Melanocyte of skin (primary cell): ENCODE data around the gene IFNA16. TPM values are rescaled to one million over a fixed set of nuclear protein-coding genes. Genes with fewer than 3 reads are reported as not detected.

Experiments
- total RNA-seq, 2 donors: library from RNA; depleted of rRNA; stranded (reverse); fragments of >200 nt; gene quantifications; 2 replicates each; pipeline ENCODE4 v1.2.3, GENCODE V29; 2012

IFNA16 gene
- not detected for total RNA-seq

DNA sequence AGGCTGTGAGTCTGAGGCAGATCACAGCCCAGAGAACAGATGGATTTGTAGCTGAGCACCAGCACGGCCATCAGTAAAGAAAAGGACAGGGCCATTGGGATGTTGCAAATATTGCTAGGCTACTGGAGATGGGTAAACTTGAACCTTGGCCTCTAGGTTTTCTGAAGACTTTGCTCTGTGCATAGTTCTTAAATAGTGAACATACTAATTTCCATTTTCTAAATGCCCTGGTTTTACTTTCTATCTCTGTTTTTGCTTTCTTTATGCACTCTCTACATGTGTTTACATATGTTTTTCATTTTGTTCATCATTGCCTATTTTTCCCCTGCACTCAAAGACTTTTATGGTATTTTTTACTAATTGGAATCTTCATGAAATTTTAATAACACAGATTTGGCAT, at the start of gene IFNA16:
IFNA16 (minus strand) TSS at position 101 of the 400 bp plus-strand sequence; CDS start at position 95, 6 bp downstream.

DNA sequence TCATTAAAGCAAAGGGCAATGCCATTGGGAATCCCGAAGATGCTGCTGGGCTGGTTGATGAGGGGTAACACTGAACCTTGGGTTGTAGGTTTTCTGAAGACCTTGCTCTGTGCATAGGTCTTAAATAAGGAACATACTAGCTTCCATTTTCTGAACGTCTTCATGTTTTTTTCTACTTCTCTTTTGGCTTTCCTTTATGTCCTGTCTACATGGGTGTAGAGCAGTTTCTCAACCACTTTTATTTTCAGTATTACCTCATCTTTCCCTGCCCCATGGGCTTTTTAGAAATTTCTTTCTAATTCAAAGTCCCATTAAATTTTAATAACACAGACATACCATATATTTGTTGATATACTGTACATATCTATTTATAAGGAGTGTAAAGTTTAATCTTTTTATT, 22.8 kb upstream of the IFNA16 start, which contains the start of gene IFNA14:
IFNA14 (minus strand) TSS at position 95 of the 400 bp plus-strand sequence; CDS start at position 25, 70 bp downstream.

DNA sequence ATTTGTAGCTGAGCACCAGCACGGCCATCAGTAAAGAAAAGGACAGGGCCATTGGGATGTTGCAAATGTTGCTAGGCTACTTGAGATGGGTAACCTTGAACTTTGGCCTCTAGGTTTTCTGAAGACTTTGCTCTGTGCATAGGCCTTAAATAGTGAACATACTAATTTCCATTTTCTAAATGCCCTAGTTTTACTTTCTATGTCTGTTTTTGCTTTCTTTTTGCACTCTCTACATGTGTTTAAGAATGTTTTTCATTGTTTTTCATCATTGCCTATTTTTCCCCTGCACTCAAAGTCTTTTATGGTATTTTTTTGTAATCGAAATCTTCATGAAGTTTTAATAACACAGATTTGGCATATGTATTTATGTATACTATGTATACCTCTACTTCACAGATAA, 11.0 kb upstream of the IFNA16 start, which contains the start of gene IFNA17:
IFNA17 (minus strand) TSS at position 101 of the 400 bp plus-strand sequence; CDS start at position 52, 49 bp downstream.

DNA sequence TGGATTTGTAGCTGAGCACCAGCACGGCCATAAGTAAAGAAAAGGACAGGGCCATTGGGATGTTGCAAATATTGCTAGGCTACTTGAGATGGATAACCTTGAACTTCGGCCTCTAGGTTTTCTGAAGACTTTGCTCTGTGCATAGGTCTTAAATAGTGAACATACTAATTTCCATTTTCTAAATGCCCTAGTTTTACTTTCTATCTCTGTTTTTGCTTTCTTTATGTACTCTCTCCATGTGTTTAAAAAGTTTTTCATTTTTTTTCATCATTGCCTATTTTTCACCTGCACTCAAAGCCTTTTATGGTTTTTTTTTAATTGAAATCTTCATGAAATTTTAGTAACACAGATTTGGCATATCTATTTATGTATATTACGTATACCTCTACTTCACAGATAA, 10.1 kb downstream of the IFNA16 start, which contains the start of gene IFNA10:
IFNA10 (minus strand) TSS at position 101 of the 400 bp plus-strand sequence; CDS start at position 55, 46 bp downstream.

DNA sequence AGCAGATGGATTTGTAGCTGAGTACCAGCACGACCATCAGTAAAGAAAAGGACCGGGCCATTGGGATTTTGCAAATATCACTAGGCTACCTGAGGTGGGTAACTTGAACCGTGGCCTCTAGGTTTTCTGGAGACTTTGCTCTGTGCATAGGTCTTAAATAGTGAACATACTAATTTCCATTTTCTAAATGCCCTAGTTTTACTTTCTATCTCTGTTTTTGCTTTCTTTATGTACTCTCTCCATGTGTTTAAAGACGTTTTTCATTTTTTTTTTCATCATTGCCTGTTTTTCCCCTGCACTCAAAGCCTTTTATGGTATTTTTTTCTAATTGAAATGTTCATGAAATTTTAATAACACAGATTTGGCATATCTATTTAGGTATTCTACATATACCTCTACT, 15.0 kb downstream of the IFNA16 start, which contains the start of gene IFNA7:
IFNA7 (minus strand) TSS at position 101 of the 400 bp plus-strand sequence; CDS start at position 61, 40 bp downstream.

DNA sequence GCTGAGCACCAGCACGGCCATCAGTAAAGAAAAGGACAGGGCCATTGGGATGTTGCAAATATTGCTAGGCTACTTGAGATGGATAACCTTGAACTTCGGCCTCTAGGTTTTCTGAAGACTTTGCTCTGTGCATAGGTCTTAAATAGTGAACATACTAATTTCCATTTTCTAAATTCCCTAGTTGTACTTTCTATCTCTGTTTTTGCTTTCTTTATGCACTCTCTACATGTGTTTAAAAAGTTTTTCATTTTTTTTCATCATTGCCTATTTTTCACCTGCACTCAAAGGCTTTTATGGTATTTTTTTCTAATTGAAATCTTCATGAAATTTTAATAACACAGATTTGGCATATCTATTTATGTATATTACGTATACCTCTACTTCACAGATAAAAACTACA, 29.6 kb downstream of the IFNA16 start, which contains the start of gene IFNA4:
IFNA4 (minus strand) TSS at position 101 of the 400 bp plus-strand sequence; CDS start at position 45, 56 bp downstream.

DNA sequence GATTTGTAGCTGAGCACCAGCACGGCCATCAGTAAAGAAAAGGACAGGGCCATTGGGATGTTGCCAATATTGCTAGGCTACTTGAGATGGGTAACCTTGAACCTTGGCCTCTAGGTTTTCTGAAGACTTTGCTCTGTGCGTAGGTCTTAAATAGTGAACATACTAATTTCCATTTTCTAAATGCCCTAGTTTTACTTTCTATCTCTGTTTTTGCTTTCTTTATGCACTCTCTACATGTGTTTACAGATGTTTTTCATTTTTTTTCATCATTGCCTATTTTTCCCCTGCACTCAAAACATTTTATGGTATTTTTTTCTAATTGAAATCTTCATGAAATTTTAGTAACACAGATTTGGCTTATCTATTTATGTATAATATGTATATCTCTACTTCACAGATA, 50.6 kb downstream of the IFNA16 start, which contains the start of gene IFNA21:
IFNA21 (minus strand) TSS at position 101 of the 400 bp plus-strand sequence; CDS start at position 53, 48 bp downstream.

Other genes starting within 250 kb of the IFNA16 start
- 1 to 10 TPM; 3.4 to 4.7 TPM for gene HACD4, start 185.7 kb downstream of the IFNA16 start, total RNA-seq
- gene IFNB1, start 139.4 kb downstream of the IFNA16 start, total RNA-seq, result 1 to 10 TPM in 1 of 2 donors, under 1 TPM in 1; 0.69 to 2.0 TPM
- not detected for gene IFNW1, start 75.5 kb downstream of the IFNA16 start, total RNA-seq
- gene IFNA21, start 50.7 kb downstream of the IFNA16 start, total RNA-seq, result not detected
- not detected for gene IFNA4, start 29.7 kb downstream of the IFNA16 start, total RNA-seq
- not detected for gene IFNA7, start 15.1 kb downstream of the IFNA16 start, total RNA-seq
- not detected for gene IFNA10, start 10.2 kb downstream of the IFNA16 start, total RNA-seq
- not detected for gene IFNA17, start 10.9 kb upstream of the IFNA16 start, total RNA-seq
- gene IFNA14, start 22.7 kb upstream of the IFNA16 start, total RNA-seq, result not detected
- gene IFNA5, start 88.0 kb upstream of the IFNA16 start, total RNA-seq, result not detected
- gene KLHL9, start 118.1 kb upstream of the IFNA16 start, total RNA-seq, result 10 to 100 TPM; 29.9 to 34.6 TPM
- not detected for gene IFNA6, start 133.6 kb upstream of the IFNA16 start, total RNA-seq
- not detected for gene IFNA13, start 150.7 kb upstream of the IFNA16 start, total RNA-seq
- not detected for gene IFNA2, start 168.1 kb upstream of the IFNA16 start, total RNA-seq
- not detected for gene IFNA8, start 191.8 kb upstream of the IFNA16 start, total RNA-seq
- gene IFNA1, start 223.1 kb upstream of the IFNA16 start, total RNA-seq, result not detected